K562 (cell line): ENCODE results near the gene MBD1. TPM values are rescaled to one million over a fixed set of nuclear protein-coding genes. Genes with fewer than 3 reads are reported as not detected.

Experiments used
- ATF4 ChIP-seq: fragments of 450-650 bp; formaldehyde crosslinking; IDR thresholded peaks from 2 replicates; pipeline ENCODE4 v1.4.0; 2022; ENCODE audit warnings: mild to moderate bottlenecking, moderate library complexity
- ATF6 ChIP-seq: sonication (generic); formaldehyde crosslinking; IDR thresholded peaks from 2 replicates; pipeline ENCODE4 v1.4.0; 2020; ENCODE audit warnings: mild to moderate bottlenecking, missing genetic modification reagents
- BHLHE40 ChIP-seq: IDR thresholded peaks from 2 replicates; pipeline ENCODE4 v1.6.1; 2011; ENCODE audit warnings: low read length, improper control_type of control experiment
- CBFA2T2 ChIP-seq: fragments of 450-650 bp; conservative IDR thresholded peaks from 2 replicates; pipeline ENCODE4 v1.6.1; 2017; ENCODE audit warnings: mild to moderate bottlenecking
- CBFB ChIP-seq: sonication (generic); formaldehyde crosslinking; IDR thresholded peaks from 2 replicates; pipeline ENCODE4 v1.4.0; 2020; ENCODE audit warnings: mild to moderate bottlenecking, missing genetic modification reagents
- CC2D1A ChIP-seq: fragments of 450-650 bp; IDR thresholded peaks from 2 replicates; pipeline ENCODE4 v1.6.1; 2017; ENCODE audit warnings: mild to moderate bottlenecking
- CCNT2 ChIP-seq: IDR thresholded peaks from 2 replicates; pipeline ENCODE4 v1.6.1; 2011; ENCODE audit warnings: borderline replicate concordance, low read depth, mild to moderate bottlenecking, moderate library complexity, mixed read lengths, low read length; ENCODE audit not compliant: insufficient read length; ENCODE audit errors: extremely low read depth
- CHCHD3 ChIP-seq: fragments of 250-450 bp; sonication (Bioruptor Pico); IDR thresholded peaks from 2 replicates; pipeline ENCODE4 v2.1.2; 2022; ENCODE audit warnings: mild to moderate bottlenecking
- GATAD2A ChIP-seq: fragments of 450-650 bp; IDR thresholded peaks from 2 replicates; pipeline ENCODE4 v1.6.1; 2017
- HEY1 ChIP-seq: fragments of 250-450 bp; sonication (Bioruptor Pico); IDR thresholded peaks from 2 replicates; pipeline ENCODE4 v1.5.0; 2020; ENCODE audit warnings: mild to moderate bottlenecking, moderate library complexity, borderline replicate concordance
- HIVEP1 ChIP-seq: fragments of 250-450 bp; sonication (Bioruptor Pico); IDR thresholded peaks from 2 replicates; pipeline ENCODE4 v1.4.0; 2020; ENCODE audit warnings: mild to moderate bottlenecking
- MBD2 ChIP-seq: sonication (generic); IDR thresholded peaks from 2 replicates; pipeline ENCODE4 v1.6.1; 2016; ENCODE audit warnings: low read depth, borderline replicate concordance
- NFIX ChIP-seq: fragments of 250-450 bp; sonication (Bioruptor Pico); IDR thresholded peaks from 2 replicates; pipeline ENCODE4 v1.4.0; 2020; ENCODE audit warnings: low read depth, mild to moderate bottlenecking, moderate library complexity
- NFRKB ChIP-seq: fragments of 450-650 bp; IDR thresholded peaks from 2 replicates; pipeline ENCODE4 v1.6.1; 2016; ENCODE audit warnings: low read depth
- NONO ChIP-seq, 2 experiments: fragments of 200-400 bp in 1 of 2; fragments of 450-650 bp in 1 of 2; formaldehyde crosslinking in 1 of 2; IDR thresholded peaks; 2 replicates each; pipeline ENCODE4 v1.6.1; 2017; ENCODE audit warnings: low read depth in 2 of 2, mild to moderate bottlenecking in 2 of 2, moderate library complexity in 2 of 2, low read length in 1 of 2
- PHF21A ChIP-seq: fragments of 450-650 bp; IDR thresholded peaks from 2 replicates; pipeline ENCODE4 v1.6.1; 2017; ENCODE audit warnings: low read depth, borderline replicate concordance
- PHTF2 ChIP-seq: fragments of 250-450 bp; sonication (Bioruptor Pico); IDR thresholded peaks from 2 replicates; pipeline ENCODE4 v1.5.0; 2021; ENCODE audit warnings: mild to moderate bottlenecking
- PRDM10 ChIP-seq: fragments of 450-650 bp; IDR thresholded peaks from 2 replicates; pipeline ENCODE4 v1.6.1; 2018; ENCODE audit not compliant: partially characterized antibody
- TAF15 ChIP-seq: fragments of 200-400 bp; formaldehyde crosslinking; IDR thresholded peaks from 2 replicates; pipeline ENCODE4 v1.6.1; 2017; ENCODE audit warnings: mild to moderate bottlenecking, low read depth, low read length, moderate library complexity
- TEAD1 ChIP-seq, 2 experiments: fragments of 450-650 bp in 1 of 2; sonication (generic) in 1 of 2; formaldehyde crosslinking; IDR thresholded peaks; 2 replicates each; pipeline versions ENCODE4 v1.4.0 to v1.8.0; 2020 to 2022; ENCODE audit warnings: mild to moderate bottlenecking in 2 of 2, missing genetic modification reagents in 1 of 2
- U2AF1 ChIP-seq: fragments of 200-400 bp; formaldehyde crosslinking; optimal IDR thresholded peaks from 2 replicates; pipeline ENCODE3; 2017; ENCODE audit warnings: mild to moderate bottlenecking, low read depth, low read length, moderate library complexity
- polyA plus RNA-seq, 8 experiments: library from polyadenylated mRNA; depleted of rRNA in 4 of 8; stranded (reverse) in 5 of 8; unstranded in 3 of 8; fragments of >200 nt; fragmentation: Nextera tagmentation in 2 of 8; fragmentation: Illumina TruSeq in 1 of 8; extraction: Ambion mirVana in 2 of 8; extraction: Trizol in 1 of 8; gene quantifications; 2 replicates each; pipeline versions ENCODE4 v1.2.1 to v1.2.3, GENCODE V29; 2011 to 2014; ENCODE audit warnings: inconsistent platforms in 1 of 8, missing spikeins in 1 of 8
- total RNA-seq, 7 experiments: library from RNA; depleted of rRNA in 6 of 7; stranded (reverse); fragments of >200 nt in 6 of 7; fragmentation: Illumina TruSeq in 2 of 7; extraction: Trizol in 2 of 7; gene quantifications; 2 replicates each; pipeline versions ENCODE4 v1.2.1 to v1.2.3, GENCODE V29; 2011 to 2021; ENCODE audit warnings: low replicate concordance in 1 of 7

Gene MBD1
- total and polyA plus RNA-seq, 9 of the 15 experiments (the other 6 are each of a cell fraction or from before 2014, with no cell fraction given), result 3.0 to 59.7 (median 31.7) TPM

GRCh38 chr18:50287441-50288347 is 6.4 kb upstream of the MBD1 start, which contains the start of gene CXXC1 (continued):
- no peak for TF ChIP-seq ATF6
- TF ChIP-seq U2AF1, result no peak
- no peak for TF ChIP-seq GATAD2A
- no peak for TF ChIP-seq HIVEP1 (CRISPR knock-in tag)
- TF ChIP-seq NFIX (CRISPR knock-in tag), result no peak
- TF ChIP-seq CBFB, result no peak
- TF ChIP-seq ATF4, result peak; percentile 5; the same call in 1 of the 2 replicates
- peak; percentile 85 for TF ChIP-seq MBD2
- peak; percentile 54 to 76; a peak in 2 of 4 replicates for TF ChIP-seq TEAD1 (CRISPR knock-in tag; IDR thresholded peaks at IDR 0.05)
- no peak for TF ChIP-seq NFRKB
- no peak for TF ChIP-seq TAF15
- no peak for TF ChIP-seq CCNT2
- TF ChIP-seq CHCHD3 (CRISPR knock-in tag), result no peak
- TF ChIP-seq PRDM10, result peak; percentile 36
- 0 out of 2 replicates have a peak, but pooled peaks have one; percentile 5 for TF ChIP-seq CBFA2T2
- TF ChIP-seq PHF21A, result no peak
- peak; percentile 35 for TF ChIP-seq BHLHE40
- TF ChIP-seq HEY1 (CRISPR knock-in tag), result no peak
- no peak for TF ChIP-seq CC2D1A
- TF ChIP-seq PHTF2 (CRISPR knock-in tag), result no peak
- no peak for TF ChIP-seq NONO (IDR thresholded peaks at IDR 0.05; ENCODE audit: low read depth in 2 of 2, low read length in 1 of 2)
